Heart right ventricle (tissue), 16 donors: ENCODE results near the gene GNG7. TPM values are rescaled to one million over a fixed set of nuclear protein-coding genes. Genes with fewer than 3 reads are reported as not detected.

ENCODE experiments used
- ATAC-seq, 8 donors: fragments of 200-7000 bp; cut with Tn5 transposase; one replicate each; pipeline ENCODE4 v1.9.1; 2020; ENCODE audit warnings: mild to moderate bottlenecking in 8 of 8, moderate library complexity in 8 of 8, moderate number of reproducible peaks in 1 of 8
- DNase-seq, 2 donors: peaks; one replicate each; pipeline ENCODE4 v3.0.0-alpha.2; 2020
- H3K27ac ChIP-seq, 10 donors: fragments of 200-600 bp; sonication (generic) in 2 of 10; one replicate each; pipeline versions ENCODE4 v1.5.0 to v1.8.0; 2020 to 2022; ENCODE audit warnings: mild to moderate bottlenecking in 3 of 10
- H3K27me3 ChIP-seq, 7 donors: fragments of 200-600 bp; one replicate each; pipeline ENCODE4 v1.8.0; 2021 to 2022; ENCODE audit warnings: mild to moderate bottlenecking in 2 of 7
- H3K36me3 ChIP-seq, 9 donors: fragments of 200-600 bp; sonication (generic) in 1 of 9; one replicate each; pipeline versions ENCODE4 v1.5.0 to v1.8.0; 2020 to 2022; ENCODE audit warnings: mild to moderate bottlenecking in 2 of 9
- H3K4me1 ChIP-seq, 9 donors: fragments of 200-600 bp; sonication (generic) in 1 of 9; one replicate each; pipeline versions ENCODE4 v1.5.0 to v1.8.0; 2020 to 2022; ENCODE audit warnings: mild to moderate bottlenecking in 4 of 9
- H3K4me3 ChIP-seq, 10 donors: fragments of 200-600 bp; sonication (generic) in 2 of 10; one replicate each; pipeline versions ENCODE4 v1.5.0 to v1.8.0; 2020 to 2022; ENCODE audit warnings: mild to moderate bottlenecking in 7 of 10, moderate library complexity in 2 of 10
- H3K9me3 ChIP-seq, 11 donors: fragments of 200-600 bp in 10 of 11; sonication (generic) in 2 of 11; one replicate each; pipeline versions ENCODE4 v1.5.0 to v1.8.0; 2013 to 2022; ENCODE audit warnings: mild to moderate bottlenecking in 2 of 11, control low read depth in 1 of 11, moderate library complexity in 1 of 11
- WGBS, 2 donors: extraction: QIAGEN DNeasy Blood & Tissue Kit; methylation state at CpG; one replicate each; pipeline ENCODE4 v1.1.7; 2013; ENCODE audit warnings: inconsistent platforms in 1 of 2; 5-methylcytosine and 5-hydroxymethylcytosine counted together
- intact Hi-C, 10 donors: fragments of 100-400 bp; cut with DNase I; formaldehyde crosslinking; loops; one replicate each; pipeline versions ENCODE4 v1.11.1 to v1.14.2; 2022
- polyA plus RNA-seq, 2 donors: library from polyadenylated mRNA; stranded (reverse); fragments of 200-250 nt; gene quantifications; one replicate each; pipeline ENCODE4 v1.2.3, GENCODE V29; 2013
- total RNA-seq, 10 donors: library from RNA; stranded (reverse); fragmentation: NEBNext Ultra II Directional in 3 of 10; extraction: Animal tissue kit (Norgen Biotek cat#: 25700) in 3 of 10; gene quantifications; one replicate each; pipeline versions ENCODE4 v1.2.1 to v1.2.4, GENCODE V29; 2021 to 2023
- TF ChIP-seq, protein P1 (sequence below), 9 donors: fragments of 200-600 bp; sonication (generic) in 2 of 9; IDR thresholded peaks; one replicate each; pipeline versions ENCODE4 v1.5.0 to v1.8.0; 2021 to 2022; ENCODE audit warnings: antibody characterized with exemption in 9 of 9, mild to moderate bottlenecking in 5 of 9, moderate library complexity in 1 of 9
- donor health status: Arrhythmogenic right ventricular cardiomyopathy.
- donor health status: ischemic (EF 13 %, LVEDD 7.1; RV severe dilation, severe dysfunction).
- donor health status: healthy with polysubstance abuse.
- donor health status: DM: no; HTN: yes; CAD: no.
- donor health status: DM: no; HTN: no; CAD: no.
- donor health status: ischemic (EF 25% LVEDD 6.9; RV normal size, moderate dysfunction).
- donor health status: ischemic (EF 25% LVEDD 5.7; RV mildly dilated, moderate dysfunction).
- donor health status: healthy.
- donor health status: DM: yes; HTN: yes; CAD: no.
- donor health status: Ischemic cardiomyopathy.
- donor health status: ischemic (EF 35%, LVEDD 5.7; RV mildly dilated, moderate dysfunction).
- donor health status: nonischemic (EF 11% LVEDD 7.7; RV severe dilation, severe dysfunction).
- donor health status: DM: yes; HTN: yes; CAD: no.
- donor health status: PGD.
- donor health status: ischemic (EF 29% LVEDD 5.4; RV normal size, mild dysfunction).
- donor health status: nonischemic (EF 23%, LVEDD 6.1; RV moderate dilation, normal function).

GNG7 gene
- total and polyA plus RNA-seq, 12 donors = 8.4 to 56.9 (median 39.1) TPM

DNA sequence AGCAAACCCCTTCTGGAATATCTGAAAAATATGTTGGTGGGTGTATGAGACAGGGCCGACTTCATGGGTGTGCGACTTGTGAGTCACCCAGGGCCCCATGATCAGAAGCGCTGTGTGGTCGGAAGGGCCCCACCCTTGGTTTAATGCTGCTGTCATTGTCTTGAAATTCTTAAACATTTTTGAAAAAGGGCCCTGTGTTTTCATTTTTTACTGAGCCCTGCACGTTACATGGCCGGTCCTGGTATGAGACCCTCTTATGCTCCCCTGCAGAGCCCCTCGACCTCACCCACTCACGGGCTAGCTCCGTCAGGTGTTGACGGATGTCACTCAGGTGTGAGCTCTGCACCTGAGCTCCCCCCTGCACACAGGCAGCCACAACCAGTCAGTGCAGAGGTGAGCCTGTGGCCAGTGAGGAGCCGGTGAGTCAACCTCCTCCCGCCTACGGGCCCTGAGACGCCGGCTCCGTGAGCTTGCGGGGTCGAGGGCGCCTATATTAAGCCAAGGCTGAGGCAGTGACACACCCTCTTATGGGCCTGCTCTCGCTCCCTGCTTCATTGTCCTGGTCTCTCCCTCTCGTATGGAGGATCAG lies 198.9 kb downstream of the GNG7 start:
- ATAC-seq = peak in 1 of 8 donors; percentile 46
- 59% methylated on average over 21 of the region's 21 CpGs for WGBS, 2 donors
- H3K27me3 ChIP-seq = no peaks in the 10 kb centered on the region

DNA sequence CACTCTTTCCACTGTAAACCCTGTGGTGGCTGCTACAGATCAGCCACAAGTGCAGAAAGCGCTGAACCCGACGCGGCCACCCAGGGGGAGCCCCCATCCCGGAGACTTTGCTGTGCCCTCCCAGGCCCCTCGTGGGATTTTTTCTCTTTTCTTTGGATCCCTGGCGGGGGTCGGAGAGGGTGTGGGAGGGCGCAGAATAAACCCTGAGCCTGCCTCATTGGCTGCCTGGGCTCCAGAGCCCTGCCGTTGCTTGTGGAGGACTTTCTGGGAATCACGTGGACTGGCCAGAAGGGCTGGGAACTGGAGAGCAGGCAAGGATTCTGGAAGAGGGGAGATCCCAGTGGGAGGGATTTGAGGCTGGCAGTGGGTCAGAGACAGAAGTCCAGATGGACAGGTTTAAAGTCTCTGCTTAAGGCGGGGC lies 201.6 kb downstream of the GNG7 start:
- TF ChIP-seq, protein P1, sequence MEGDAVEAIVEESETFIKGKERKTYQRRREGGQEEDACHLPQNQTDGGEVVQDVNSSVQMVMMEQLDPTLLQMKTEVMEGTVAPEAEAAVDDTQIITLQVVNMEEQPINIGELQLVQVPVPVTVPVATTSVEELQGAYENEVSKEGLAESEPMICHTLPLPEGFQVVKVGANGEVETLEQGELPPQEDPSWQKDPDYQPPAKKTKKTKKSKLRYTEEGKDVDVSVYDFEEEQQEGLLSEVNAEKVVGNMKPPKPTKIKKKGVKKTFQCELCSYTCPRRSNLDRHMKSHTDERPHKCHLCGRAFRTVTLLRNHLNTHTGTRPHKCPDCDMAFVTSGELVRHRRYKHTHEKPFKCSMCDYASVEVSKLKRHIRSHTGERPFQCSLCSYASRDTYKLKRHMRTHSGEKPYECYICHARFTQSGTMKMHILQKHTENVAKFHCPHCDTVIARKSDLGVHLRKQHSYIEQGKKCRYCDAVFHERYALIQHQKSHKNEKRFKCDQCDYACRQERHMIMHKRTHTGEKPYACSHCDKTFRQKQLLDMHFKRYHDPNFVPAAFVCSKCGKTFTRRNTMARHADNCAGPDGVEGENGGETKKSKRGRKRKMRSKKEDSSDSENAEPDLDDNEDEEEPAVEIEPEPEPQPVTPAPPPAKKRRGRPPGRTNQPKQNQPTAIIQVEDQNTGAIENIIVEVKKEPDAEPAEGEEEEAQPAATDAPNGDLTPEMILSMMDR (IDR thresholded peaks at IDR 0.05) = no peak
- DNase-seq (no peak), ATAC-seq (peak in 2 of 8 donors; percentile 41 to 43)
- no peaks in the 10 kb centered on the region for H3K27me3 ChIP-seq
- intact Hi-C loops = no loop called here
- no peaks in the 10 kb centered on the region for H3K9me3 ChIP-seq
- H3K4me3 ChIP-seq = no peak overlapping the region
- H3K27ac ChIP-seq = no peak overlapping the region
- H3K36me3 ChIP-seq = no peaks in the 10 kb centered on the region
- 65 to 66% methylated on average over 12 of the region's 12 CpGs for WGBS, 2 donors
- H3K4me1 ChIP-seq = peaks cover under 1 to 12% (median 7%) of the 10 kb centered on the region in 9 donors

More for the DNA sequence above, 198.9 kb downstream of the GNG7 start:
- TF ChIP-seq, protein P1 (IDR thresholded peaks at IDR 0.05) = no peak
- Histone ChIP-seq H3K27ac (peak overlapping the region in 1 of 10 donors; percentile 70), H3K9me3 (no peaks in the 10 kb centered on the region), H3K36me3 (no peaks in the 10 kb centered on the region), H3K4me1 (peaks cover 0 to 21% (median 0%) of the 10 kb centered on the region in 9 donors), H3K4me3 (no peak overlapping the region)
- intact Hi-C loops = no loop called here
- DNase-seq = no peak

DNA sequence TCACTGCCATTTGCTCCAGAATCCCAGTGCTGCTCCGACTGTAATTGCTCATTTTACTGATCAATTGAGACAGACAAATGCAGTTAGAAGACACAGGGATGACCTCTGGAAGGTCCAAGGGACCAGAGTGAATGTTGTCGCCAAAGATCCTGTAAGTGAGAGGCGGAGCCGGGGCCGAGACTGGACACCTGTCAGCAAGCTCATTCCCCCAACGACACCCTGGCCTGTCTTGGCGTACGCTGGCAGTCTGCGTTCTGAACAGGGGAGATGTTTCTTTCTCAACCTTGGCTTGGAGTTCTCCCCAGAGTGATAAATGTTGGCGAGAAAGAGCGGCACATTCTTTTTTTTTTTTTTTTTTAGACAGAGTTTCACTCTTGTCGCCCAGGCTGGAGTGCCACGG lies 202.3 kb downstream of the GNG7 start:
- Histone ChIP-seq H3K9me3 (no peaks in the 10 kb centered on the region), H3K27me3 (no peaks in the 10 kb centered on the region), H3K4me3 (no peak overlapping the region), H3K36me3 (no peaks in the 10 kb centered on the region), H3K27ac (no peak overlapping the region), H3K4me1 (peaks cover 6 to 19% (median 14%) of the 10 kb centered on the region in 9 donors)
- WGBS, 2 donors = 82 to 83% methylated on average over 13 of the region's 13 CpGs
- intact Hi-C loops = no loop called here
- TF ChIP-seq, protein P1 (IDR thresholded peaks at IDR 0.05) = no peak
- DNase-seq = no peak
- no peak for ATAC-seq

DNA sequence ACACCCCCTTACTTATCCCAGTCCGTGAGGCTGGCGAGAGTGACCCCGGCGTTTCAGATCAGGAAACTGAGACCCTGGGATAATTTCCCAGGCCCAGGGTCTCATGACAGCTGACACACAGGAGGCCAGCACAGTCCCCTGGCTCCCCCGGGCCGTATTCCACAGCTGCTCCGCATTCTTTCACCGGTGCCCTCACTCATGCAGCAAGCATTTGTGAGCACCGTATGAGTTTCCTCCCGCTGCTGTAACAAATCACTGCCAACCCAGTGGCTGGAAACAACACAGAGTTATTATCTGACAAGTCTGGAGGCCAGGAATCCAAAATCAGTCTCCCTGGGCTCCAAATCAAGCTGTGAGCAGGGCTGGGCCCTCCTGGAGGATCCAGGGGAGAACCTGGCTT lies 205.3 kb downstream of the GNG7 start:
- Histone ChIP-seq H3K9me3 (no peaks in the 10 kb centered on the region), H3K27me3 (peaks cover 0 to 8% (median 0%) of the 10 kb centered on the region in 7 donors), H3K4me1 (peaks cover 10 to 27% (median 18%) of the 10 kb centered on the region in 9 donors), H3K36me3 (no peaks in the 10 kb centered on the region), H3K4me3 (no peak overlapping the region), H3K27ac (no peak overlapping the region)
- ATAC-seq (no peak), DNase-seq (no peak)
- intact Hi-C loops = loop anchor here in 4 of 10 donors (5.0 kb wide), 2 partner anchors 40 to 45 kb away; no protein-coding TSS in a partner anchor
- TF ChIP-seq, protein P1 (IDR thresholded peaks at IDR 0.05) = no peak
- 84 to 86% methylated on average over 10 of the region's 10 CpGs for WGBS, 2 donors
